ENCODE measurements around the gene RAB40C. TPM values are rescaled to one million over a fixed set of nuclear protein-coding genes. Genes with fewer than 3 reads are reported as not detected.

Gene RAB40C
- total RNA-seq, 1 experiment from 2014 or later: 19.1 TPM

- Mint-ChIP-seq H3K27ac (ENCODE audit: unreplicated experiment) (no peak overlapping the region), H3K4me3 (ENCODE audit: unreplicated experiment) (no peak overlapping the region), H3K27me3 (ENCODE audit: insufficient read depth, unreplicated experiment) (no peaks in the 10 kb centered on the region), H3K4me1 (ENCODE audit: low read depth, unreplicated experiment) (no peaks in the 10 kb centered on the region), H3K9me3 (ENCODE audit: unreplicated experiment) (no peaks in the 10 kb centered on the region), H3K36me3 (ENCODE audit: insufficient read depth, unreplicated experiment) (peaks cover 9% of the 10 kb centered on the region)
- TF ChIP-seq, protein P1, sequence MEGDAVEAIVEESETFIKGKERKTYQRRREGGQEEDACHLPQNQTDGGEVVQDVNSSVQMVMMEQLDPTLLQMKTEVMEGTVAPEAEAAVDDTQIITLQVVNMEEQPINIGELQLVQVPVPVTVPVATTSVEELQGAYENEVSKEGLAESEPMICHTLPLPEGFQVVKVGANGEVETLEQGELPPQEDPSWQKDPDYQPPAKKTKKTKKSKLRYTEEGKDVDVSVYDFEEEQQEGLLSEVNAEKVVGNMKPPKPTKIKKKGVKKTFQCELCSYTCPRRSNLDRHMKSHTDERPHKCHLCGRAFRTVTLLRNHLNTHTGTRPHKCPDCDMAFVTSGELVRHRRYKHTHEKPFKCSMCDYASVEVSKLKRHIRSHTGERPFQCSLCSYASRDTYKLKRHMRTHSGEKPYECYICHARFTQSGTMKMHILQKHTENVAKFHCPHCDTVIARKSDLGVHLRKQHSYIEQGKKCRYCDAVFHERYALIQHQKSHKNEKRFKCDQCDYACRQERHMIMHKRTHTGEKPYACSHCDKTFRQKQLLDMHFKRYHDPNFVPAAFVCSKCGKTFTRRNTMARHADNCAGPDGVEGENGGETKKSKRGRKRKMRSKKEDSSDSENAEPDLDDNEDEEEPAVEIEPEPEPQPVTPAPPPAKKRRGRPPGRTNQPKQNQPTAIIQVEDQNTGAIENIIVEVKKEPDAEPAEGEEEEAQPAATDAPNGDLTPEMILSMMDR (IDR thresholded peaks at IDR 0.05; ENCODE audit: insufficient read depth in 1 of 2, low read depth in 1 of 2, low read length in 1 of 2, severe bottlenecking in 1 of 2, unreplicated experiment in 1 of 2): no peak
- H3K36me3 ChIP-seq (ENCODE audit: control insufficient read depth, insufficient read depth, low read length): no peaks in the 10 kb centered on the region
- H3K27me3 ChIP-seq (replicated peaks; ENCODE audit: control insufficient read depth, insufficient read depth, low read length): no peaks in the 10 kb centered on the region
- ChIA-PET POLR2A (no interaction called here), CTCF (no interaction called here)
- no peak for DNase-seq
- BruUV-seq (replicated peaks): no TSS peak
- H3K4me3 ChIP-seq (ENCODE audit: low read depth, low read length): no peak overlapping the region
- intact Hi-C loops (cut with micrococcal nuclease; ENCODE audit: unreplicated experiment): no loop called here
- no peaks in the 10 kb centered on the region for H3K4me1 ChIP-seq
- no peaks in the 10 kb centered on the region for H3K9me3 ChIP-seq
Observed at GRCh38 chr16:606656-607307, 16.9 kb downstream of the RAB40C start.

DNA sequence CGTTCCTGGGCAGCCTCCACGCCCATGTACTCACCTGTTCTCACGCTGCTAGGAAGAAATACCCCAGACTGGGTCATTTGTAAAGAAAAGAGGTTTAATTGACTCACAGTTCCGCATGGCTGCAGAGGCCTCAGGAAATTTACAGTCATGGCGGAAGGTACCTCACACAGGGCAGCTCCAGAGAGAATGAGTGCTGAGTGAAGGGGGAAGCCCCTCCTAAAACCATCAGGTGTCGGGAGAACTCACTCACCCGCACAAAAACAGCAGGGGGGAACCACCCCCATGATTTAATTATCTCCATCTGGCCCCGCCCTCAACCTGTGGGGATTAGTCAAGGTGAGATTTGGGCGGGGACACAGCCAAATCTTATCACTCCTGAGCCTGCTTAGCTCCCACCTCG is 18.2 kb downstream of the RAB40C start:
- Mint-ChIP-seq H3K27ac (ENCODE audit: unreplicated experiment) (no peak overlapping the region), H3K36me3 (ENCODE audit: insufficient read depth, unreplicated experiment) (peaks cover 9% of the 10 kb centered on the region), H3K4me1 (ENCODE audit: low read depth, unreplicated experiment) (no peaks in the 10 kb centered on the region), H3K9me3 (ENCODE audit: unreplicated experiment) (no peaks in the 10 kb centered on the region), H3K4me3 (ENCODE audit: unreplicated experiment) (no peak overlapping the region), H3K27me3 (ENCODE audit: insufficient read depth, unreplicated experiment) (no peaks in the 10 kb centered on the region)
- TF ChIP-seq, protein P1 (IDR thresholded peaks at IDR 0.05; ENCODE audit: insufficient read depth in 1 of 2, low read depth in 1 of 2, low read length in 1 of 2, severe bottlenecking in 1 of 2, unreplicated experiment in 1 of 2): no peak
- POLR2A ChIA-PET: no interaction called here
- CTCF ChIA-PET: no interaction called here
- Histone ChIP-seq H3K27me3 (replicated peaks; ENCODE audit: control insufficient read depth, insufficient read depth, low read length) (no peaks in the 10 kb centered on the region), H3K4me3 (ENCODE audit: low read depth, low read length) (no peak overlapping the region), H3K9me3 (no peaks in the 10 kb centered on the region), H3K36me3 (ENCODE audit: control insufficient read depth, insufficient read depth, low read length) (no peaks in the 10 kb centered on the region), H3K4me1 (no peaks in the 10 kb centered on the region)
- intact Hi-C loops (cut with micrococcal nuclease; ENCODE audit: unreplicated experiment): no loop called here
- BruUV-seq (replicated peaks): no TSS peak
- no peak for DNase-seq

DNA sequence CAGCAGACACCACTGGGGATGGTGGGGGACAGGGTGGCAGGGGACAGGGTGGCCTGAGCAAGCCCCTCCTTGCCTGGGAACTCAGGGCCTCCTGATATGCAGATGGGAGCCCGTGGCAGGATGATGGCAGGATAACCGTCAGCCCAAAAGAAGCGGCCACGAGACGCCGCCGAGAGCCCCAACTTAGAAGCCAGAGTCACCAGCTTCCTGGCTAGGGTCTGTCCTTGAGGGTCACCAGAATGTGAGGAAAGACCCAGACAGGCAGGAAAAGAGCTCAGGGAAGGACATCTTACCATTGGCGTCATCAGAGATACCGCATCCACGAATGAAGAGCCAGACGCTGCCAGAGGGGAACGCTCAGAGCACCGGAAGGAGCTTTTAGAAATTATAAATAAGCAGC is 19.4 kb downstream of the RAB40C start:
- Mint-ChIP-seq H3K4me3 (ENCODE audit: unreplicated experiment) (no peak overlapping the region), H3K36me3 (ENCODE audit: insufficient read depth, unreplicated experiment) (peaks cover 8% of the 10 kb centered on the region), H3K27ac (ENCODE audit: unreplicated experiment) (no peak overlapping the region), H3K9me3 (ENCODE audit: unreplicated experiment) (no peaks in the 10 kb centered on the region), H3K4me1 (ENCODE audit: low read depth, unreplicated experiment) (no peaks in the 10 kb centered on the region), H3K27me3 (ENCODE audit: insufficient read depth, unreplicated experiment) (no peaks in the 10 kb centered on the region)
- DNase-seq: no peak
- Histone ChIP-seq H3K4me1 (no peaks in the 10 kb centered on the region), H3K4me3 (ENCODE audit: low read depth, low read length) (no peak overlapping the region), H3K36me3 (ENCODE audit: control insufficient read depth, insufficient read depth, low read length) (no peaks in the 10 kb centered on the region; the same call in 1 of the 2 replicates), H3K27me3 (replicated peaks; ENCODE audit: control insufficient read depth, insufficient read depth, low read length) (no peaks in the 10 kb centered on the region), H3K9me3 (no peaks in the 10 kb centered on the region)
- intact Hi-C loops (cut with micrococcal nuclease; ENCODE audit: unreplicated experiment): no loop called here
- BruUV-seq (replicated peaks): no TSS peak
- POLR2A ChIA-PET: no interaction called here
- CTCF ChIA-PET: no interaction called here
- TF ChIP-seq, protein P1 (IDR thresholded peaks at IDR 0.05; ENCODE audit: insufficient read depth in 1 of 2, low read depth in 1 of 2, low read length in 1 of 2, severe bottlenecking in 1 of 2, unreplicated experiment in 1 of 2): no peak

Data from Caco-2 (cell line).